ENCODE results near the gene SH3RF2.
A peak's percentile ranks its signal among the peaks of the same experiment; 100 is the strongest.

Gene SH3RF2

DNA sequence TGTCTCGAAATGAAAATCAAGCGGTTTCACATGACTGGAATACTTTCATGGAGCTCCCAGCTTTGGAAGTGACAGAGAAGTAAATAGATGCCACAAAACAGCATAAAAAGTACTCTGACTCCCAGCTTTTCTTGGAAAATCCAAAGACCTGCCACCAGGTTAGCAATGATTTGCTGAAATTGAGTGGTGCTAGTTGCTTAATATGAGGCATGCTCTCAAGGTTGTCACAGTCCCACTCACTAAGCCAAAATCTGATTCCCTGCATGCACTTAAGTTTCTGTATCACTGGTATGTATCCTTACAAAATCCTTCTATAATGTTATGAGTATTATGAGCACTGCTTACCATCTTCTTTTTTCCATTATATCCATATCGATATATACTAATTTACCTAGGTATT lies 13.0 kb upstream of the SH3RF2 start:
- no peak for DNase-seq

DNA sequence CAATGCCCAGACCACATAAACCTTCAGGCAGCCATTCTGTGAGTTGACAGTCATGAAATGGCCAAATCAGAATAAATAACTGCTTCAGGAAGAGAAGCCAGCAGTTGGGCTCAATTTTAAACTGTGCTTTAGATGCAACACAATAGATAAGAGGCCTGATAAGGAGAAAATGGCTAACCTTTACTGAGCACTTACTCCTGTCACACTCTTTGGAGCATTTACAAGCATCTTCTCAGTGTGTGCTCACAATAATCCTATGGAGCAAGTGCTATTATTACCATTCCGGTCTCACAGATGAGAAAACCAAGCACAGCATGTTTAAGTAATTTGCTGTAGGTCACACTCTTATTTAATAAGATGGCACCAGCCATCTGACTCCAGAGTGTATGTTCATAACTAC lies 11.5 kb upstream of the SH3RF2 start:
- DNase-seq, result no peak

DNA sequence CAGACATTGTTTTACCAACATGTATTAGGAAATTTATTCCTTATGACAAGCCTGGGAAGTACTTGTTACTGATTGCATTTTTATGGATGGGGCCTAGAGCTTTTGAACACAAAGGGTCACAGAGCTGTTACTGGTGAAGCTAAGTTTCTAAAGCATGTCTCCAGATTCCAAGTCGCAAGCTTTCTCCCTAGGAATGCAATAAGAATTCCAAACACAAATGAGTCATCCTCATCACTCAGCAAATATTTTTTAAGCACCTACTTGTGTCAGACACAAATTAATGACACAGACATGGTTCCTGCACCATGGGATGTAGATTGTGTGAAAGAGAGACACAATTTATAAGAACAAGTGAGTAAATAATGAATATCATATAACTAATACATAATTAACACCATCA lies 11.0 kb upstream of the SH3RF2 start:
- DNase-seq, result no peak

DNA sequence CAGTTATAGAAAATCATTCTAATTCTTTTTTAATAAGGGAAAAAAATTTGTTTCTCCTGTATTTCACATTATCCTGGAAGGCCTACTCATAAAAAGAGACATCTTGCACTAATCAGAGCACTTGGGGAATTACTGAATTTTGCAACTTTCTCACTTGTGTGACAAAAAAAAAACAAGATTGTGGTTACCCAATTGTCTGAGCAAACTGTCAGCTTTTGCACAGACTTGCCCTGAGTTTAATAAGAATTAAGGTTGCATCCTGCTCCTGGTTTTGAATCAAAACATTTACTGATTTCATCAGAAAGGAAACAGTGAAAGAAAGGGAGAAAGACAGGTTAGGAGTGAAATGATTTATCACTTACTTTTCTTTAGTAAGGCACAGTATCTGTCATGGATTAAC lies 10.6 kb upstream of the SH3RF2 start:
- DNase-seq, result no peak

DNA sequence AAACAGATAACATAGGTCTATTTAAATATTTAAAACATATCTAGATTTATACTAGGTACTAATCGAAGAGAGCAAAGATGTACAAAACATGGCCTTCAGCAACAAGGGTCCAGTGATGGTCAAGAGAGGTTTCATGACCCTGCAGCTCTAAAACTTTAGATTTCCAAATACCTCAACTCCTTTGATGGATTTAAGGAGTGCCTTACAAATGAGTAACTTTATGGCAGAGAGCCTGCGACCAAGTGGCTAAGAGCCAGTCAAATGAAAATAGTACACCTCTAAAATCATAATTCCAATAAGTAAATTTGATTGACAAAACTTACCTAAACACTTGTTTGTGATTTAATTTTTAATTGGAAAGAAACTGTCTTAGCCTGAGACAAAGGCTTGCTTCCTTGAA lies 4.7 kb upstream of the SH3RF2 start:
- no peak for DNase-seq

DNA sequence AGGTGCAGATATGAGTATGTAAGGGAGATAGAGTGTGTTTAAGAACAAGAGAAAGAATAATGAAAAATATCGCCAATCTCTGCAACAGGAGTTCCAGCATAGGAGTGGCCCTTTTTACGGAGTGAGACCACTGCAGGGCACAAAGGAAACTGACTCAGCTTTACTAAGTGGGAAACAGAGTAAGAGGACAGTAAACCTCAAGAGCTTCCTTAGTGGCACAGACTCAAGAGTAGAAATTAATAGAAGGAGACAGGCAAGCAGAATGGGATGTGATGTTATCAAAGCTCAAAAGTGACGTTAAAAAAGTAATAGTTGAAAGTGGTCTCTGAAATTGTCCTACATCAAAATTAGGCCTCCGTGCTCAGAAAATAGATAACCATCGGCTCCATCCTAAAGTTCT lies 2.1 kb upstream of the SH3RF2 start:
- no peak for DNase-seq

DNA sequence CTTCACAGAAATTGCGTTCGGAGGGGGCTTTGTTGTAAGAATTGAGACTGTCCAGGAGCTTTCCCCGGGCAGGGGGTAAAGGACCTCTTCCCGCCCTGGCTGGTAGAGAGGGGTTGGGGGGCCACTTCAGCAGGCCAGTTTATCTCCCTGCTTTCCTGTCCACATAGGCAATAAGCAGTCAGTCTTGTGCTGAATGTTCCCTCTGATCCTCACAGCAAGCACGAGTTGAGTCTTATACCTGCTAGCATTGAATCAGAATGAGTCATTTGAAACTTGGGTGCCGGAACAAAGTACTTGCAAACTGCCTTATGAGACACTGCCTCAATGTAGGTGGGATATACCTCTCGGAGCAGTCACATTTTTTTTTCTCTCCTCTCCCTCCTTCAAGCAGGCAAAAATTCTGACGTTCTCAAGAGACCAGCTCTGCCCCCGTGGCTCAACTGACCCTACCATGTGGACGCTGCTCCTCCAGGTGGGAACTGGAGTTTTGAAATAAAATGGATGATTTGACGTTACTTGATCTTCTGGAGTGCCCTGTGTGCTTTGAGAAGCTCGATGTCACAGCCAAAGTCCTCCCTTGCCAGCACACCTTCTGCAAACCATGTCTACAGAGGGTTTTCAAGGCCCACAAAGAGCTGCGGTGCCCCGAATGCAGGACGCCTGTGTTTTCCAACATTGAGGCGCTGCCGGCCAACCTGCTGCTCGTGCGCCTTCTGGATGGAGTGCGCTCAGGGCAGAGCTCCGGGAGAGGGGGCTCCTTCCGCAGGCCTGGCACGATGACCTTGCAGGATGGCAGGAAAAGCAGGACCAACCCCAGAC lies 1.3 kb downstream of the SH3RF2 start:
- no peak for DNase-seq

DNA sequence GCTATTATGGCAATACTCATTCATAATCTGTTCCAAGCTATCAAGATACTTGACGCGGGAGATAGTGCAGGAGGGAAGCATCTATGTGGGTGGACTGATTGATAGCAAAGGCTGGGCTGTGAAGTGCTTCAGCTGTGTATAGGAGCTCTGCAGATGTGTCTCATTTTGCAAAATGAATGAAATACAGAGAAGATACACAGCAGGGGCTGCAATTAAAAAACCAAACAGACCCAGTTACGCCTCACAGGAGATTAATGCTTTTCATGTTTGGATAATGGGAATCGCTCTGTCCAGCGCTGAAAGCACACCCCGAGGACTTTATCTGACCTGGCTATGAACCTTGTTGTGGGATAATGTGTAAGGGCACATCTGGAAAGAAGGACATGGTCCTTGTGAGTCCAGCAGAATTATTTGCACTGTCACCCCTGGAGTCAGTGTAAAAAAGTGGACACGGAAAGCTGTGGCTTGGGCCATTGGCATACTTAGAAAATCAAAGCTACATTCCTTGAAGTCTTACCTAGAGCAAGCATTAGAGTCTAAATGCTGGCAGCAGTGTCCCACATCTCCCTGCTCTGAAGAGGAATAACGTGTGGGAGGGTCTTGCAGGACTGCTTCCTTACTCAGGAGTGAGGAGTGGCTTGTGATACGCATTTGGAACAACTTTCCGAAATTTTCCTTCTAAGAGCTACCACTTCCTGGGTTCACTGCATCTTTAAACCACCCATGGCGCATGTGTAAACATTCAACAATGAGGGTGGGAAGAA lies 2.6 kb downstream of the SH3RF2 start:
- no peak for DNase-seq

DNA sequence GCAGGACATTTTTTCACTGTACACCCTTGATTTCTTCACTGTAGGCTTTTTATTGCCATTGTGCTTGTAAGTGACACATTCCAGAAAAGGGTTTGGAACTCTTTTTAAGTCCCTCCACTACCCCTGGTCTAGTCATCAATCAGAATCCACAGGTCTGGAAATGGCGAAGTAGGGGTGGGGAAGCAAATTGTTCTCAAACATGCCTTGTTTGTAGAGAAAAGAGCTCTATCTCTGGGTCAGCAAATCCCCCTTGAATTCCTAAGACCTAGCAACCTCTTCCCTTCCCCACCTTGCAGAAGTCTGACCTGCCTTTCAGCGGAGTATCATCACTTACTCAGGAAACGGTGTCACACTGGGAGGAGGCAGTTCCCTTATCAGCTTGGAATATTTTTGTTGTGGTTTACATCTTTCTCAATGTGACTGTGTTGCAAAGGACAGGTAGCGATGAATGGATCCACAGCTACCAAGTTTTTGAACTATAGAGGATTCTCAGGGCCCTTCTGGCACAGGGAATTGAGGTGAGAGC lies 3.2 kb downstream of the SH3RF2 start:
- DNase-seq, result no peak

DNA sequence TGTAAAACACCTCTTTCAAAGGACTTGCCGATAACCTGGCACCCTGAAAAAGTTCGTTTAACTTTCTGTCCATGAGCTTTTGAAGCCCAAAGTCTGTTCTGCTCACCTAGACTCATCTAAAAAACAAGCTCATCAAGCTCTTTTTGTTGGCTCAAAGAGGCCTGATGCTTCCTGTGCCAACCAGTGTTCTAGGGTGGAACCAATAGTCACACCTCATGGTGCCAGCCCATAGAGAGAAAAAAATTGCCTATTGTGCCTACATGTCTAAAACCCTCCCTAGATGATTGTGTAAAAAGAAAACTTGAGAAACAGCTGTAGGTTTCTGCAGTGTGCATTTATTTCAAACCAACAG lies 4.7 kb downstream of the SH3RF2 start:
- no peak for DNase-seq

DNA sequence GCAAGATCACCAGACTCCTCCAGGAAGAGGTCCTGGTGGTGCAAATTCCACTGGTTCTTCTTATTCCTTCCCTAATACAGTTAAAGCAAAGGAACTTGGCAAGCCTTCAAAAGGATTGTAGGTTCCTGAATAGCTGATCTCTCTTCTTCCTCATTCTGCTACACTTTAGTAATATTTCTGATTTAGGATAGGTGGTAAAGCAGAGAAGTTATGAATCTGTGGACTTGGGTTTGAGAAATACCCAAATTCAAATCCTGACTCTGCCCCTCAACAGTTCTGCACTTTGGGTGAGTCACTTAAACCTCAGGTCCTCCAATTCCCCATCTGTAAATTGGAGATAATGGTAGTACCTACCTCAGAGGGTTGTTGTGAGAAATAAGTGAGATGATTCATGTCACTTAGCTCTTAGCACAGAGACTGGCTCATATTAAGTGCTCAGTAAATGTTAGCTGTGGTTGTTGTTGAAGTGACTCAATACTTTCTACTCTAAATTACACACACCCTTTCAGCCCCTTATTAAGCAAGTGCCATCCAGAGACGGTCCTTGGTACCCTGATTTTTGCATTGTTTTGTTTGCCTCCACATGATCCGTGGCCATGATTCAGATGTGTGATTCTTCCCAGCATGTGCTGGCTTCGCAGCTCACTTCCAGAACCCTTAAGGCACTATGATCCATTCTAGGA lies 5.2 kb downstream of the SH3RF2 start:
- no peak for DNase-seq

DNA sequence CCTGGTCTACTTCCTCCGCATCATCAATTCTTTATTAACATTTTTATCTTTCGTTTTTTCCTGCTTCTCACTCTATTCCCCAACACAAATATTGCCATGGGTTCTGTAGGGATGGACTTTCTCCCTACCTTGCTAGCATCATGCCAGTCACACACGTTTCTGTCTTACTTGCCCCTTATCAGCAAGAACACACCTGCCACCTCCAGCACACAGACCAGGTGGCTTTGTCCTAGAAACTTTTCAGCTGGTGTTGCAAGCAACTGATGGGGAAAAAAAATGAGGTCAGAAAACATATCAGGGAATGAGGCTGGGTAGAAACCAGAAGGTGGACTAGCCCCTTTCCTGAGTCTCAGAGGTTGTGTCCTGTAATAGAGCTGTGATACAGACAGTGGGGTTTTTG lies 5.8 kb downstream of the SH3RF2 start:
- no peak for DNase-seq

DNA sequence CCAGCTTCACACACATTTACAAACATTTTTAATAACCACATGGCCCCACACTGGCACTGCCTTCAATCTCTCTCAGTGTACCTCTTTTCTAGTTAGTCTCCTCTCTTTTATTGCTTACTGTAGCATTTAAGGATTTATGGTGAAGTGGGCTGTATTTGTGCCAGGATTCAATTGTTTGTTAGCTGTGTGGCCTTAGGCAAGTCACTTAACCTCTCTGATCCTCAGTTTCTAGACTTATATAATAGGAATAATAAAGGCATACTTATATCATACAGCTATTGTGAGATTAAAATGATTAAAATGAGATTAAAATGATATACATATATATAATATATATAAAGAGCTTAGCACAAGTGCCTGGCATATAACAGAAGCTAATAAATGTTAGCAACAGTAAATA lies 6.4 kb downstream of the SH3RF2 start:
- DNase-seq, result no peak

DNA sequence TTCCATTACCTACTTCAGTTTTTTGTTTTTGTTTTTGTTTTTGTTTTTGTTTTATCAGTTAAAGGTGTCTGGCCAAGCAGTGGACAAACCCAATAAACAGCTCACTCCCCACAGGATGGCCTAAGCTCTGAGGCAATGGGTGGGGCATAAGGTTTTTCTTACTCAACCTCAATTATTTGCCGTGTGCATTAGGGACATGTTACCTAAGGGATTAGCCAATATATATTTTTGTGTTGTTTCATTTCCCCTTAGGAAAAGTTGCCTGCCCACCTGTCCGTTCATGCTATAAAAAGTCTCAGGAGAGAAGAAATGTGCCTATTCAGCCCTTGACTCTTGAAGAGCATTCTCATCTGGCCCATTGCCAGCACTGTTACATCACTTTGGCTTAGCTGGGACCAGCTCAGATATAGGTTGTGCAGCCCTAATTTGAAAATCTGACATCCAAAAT lies 7.3 kb downstream of the SH3RF2 start:
- peak in 1 of 2 experiments; percentile 50 for DNase-seq

DNA sequence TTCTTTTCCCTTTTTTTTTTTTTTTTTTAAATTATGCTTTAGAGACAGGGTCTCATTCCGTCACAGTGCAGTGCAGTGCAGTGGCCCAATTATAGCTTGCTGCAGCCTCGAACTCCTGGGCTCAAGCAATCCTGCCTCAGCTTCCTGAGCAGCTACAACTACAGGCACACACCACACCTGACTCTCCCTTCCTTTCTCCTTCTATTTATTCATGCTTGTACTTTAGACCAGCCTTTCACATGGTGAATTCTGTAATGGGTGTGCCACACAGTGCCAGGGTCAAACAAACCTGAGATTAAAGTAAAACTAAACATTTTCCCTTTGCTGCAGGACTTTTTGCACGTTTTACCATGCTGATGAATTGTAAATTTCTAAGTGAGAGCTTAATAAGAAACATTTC lies 8.0 kb downstream of the SH3RF2 start:
- no peak for DNase-seq

DNA sequence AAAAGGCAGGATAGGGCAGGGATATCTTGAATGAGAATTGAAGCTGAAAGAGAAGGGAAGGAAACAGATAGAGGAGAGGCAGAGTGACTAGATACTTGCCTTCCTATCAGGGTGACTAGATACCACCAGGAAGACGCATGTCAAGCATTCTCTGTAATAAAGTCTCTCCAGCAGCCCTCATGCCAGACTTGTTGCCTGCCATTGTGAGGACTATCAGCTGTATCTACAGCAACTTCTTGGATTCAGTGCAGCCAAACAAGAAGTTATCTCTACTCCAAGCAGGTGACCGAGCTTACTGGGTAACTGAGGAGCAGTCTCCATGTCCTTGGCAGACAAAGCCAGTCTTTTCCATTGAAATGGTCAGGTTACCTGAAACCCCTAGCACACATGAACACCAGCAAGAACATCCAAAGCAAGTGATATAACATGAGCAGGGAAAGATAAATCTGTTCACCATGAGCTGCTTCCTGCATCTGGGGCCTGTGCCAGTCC lies 9.3 kb downstream of the SH3RF2 start:
- no peak for DNase-seq

DNA sequence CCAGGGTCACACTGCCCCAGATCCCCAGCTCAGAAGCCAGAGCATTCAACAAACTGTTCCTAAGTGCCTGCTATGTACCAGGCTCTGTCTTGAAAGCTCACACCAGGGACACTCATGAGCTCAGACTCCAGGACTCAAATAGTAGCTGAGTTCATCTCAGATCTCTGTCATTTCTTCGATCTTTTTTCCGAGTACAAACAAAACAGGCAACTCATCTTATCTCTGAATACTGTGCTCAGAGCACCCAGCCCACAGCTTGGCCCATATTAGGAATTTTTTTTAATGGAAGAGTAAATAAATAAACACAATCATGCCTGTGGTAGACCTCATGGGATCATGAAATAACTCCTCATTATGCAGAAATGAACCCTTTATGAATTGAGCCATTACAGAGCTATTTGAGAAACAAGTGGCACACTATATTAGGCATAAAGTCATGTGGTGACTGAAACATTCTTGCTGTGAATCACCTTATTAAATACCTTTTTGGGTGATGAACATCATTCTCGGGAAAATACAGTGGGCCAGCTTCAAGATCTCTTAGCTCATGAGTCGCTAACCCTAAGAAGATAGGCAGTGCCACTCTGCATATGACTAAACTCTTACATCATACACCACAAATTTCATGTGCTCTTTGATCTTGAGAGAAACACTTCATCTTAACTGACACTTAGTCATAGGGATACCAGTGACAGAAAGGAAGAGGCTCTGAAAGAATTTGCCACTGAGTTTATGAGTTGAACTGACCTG lies 9.9 kb downstream of the SH3RF2 start:
- DNase-seq, result no peak

DNA sequence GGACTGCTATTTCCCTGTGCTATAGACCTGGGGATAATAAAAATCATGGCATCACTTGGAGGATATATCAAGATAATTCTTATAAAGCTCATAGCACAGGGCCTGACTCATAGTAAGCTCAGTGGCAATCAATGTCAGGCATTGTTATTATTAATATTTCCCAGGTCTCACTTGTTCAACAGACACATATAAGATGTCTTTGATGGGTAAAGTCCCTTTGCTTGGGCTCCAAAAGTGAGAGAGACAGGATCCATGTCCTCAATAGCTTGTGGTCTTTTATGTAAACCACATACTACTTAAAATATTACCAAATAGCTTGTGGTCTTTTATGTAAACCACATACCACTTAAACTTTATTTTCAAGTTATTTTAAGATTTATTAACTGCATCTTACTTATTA lies 11.2 kb downstream of the SH3RF2 start:
- DNase-seq, result no peak

DNA sequence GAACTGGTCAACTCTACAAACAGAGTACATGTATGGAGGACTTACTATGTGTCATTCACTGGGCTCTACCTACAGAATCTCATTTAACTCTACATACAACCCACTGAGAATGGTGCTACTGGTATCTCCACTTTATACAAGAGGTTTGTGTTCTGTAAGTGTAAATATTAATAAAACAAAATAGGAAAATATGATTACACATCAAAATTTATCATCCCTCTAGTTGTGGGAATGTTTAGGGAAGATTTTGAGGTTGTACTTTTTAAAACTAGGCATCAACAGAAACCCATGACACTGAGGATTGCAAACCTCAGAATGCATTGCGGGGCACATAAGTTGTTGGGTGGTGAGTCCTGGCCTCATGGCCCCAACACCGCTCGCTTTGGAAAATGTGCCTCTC lies 11.7 kb downstream of the SH3RF2 start:
- DNase-seq, result no peak

DNA sequence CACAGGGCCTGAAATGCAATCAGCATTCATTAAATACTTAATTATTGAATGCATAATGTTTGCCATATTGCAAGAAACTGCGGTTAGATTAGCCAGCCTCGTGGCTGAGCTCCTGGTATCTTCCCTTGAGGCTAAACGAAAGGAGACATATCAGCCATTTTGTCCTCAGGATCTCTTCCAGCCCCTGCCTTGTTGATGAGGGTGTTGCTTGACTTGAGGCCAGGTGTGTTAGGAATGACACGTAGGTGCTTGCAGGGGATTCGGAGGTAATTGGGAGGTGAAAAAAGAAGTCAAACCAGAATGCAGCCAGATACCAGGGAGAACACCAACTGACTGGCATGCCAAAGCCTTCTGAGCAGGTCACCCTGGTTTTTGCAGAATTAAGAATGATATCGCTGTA lies 12.5 kb downstream of the SH3RF2 start:
- no peak for DNase-seq

DNA sequence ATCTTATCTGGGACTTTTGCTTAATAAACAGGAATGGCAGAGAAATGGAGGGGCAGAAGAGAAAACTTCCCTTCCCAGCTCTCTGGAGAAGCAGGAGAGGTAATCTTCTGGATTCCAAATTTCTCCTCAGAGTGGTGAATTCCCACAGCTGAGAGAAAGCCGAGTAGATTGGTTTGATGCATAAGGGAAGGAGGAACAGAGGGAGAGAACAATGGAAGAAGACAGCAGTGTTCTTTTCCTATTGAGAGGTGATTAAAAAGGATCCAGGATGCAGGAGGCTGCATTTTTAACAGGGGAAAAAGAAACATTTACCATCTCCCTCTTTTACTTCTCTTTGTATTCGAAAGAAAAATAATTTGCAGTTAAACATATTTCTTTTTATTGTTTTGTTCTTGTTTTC lies 13.1 kb downstream of the SH3RF2 start:
- DNase-seq, result no peak

DNA sequence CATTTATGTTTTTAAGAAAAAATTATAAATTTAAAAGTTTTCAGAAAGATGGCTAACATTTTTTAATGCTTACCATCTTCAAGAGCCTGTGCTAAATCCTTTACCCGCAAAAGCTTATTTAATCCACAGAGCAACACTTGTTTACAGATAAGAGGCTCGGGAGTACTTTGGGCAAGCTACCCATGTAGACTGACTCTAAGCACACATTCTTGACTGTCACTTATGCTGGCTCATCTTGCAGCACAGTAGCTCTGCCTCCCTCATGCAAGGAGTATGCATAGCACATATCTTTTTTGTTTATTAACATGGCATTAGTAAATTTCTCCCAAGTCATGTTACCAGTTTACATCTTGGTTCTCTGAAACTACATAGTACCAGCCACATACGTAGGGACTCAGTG lies 14.7 kb downstream of the SH3RF2 start:
- no peak for DNase-seq

DNA sequence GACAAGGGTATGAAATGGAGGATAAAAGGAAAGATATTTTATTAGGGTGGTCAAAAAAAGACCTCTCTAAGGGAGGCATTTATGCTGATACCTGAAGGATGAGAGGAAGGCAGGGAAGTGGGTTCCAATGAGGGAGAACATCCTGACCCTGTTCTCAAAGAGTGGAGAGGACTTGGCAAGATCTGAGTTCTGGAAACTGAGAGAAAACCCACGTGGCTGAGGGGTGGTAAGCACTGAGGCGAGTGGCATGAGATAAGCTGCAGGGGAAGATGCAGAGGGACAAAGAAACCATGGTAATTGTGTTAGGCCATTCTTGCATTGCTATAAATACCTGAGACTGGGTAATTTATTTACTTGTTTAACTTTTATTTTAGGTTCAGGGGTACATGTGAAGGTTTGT lies 16.8 kb downstream of the SH3RF2 start:
- DNase-seq, result no peak

Data from NCI-H446 (cell line).